GM19463 (cell line): ENCODE results near the gene CCDC134.

Experiments
- ATAC-seq: cut with Tn5 transposase; IDR thresholded peaks from one replicate; pipeline ENCODE4 v1.9.1; 2021; ENCODE audit warnings: mild to moderate bottlenecking, moderate library complexity; ENCODE audit not compliant: unreplicated experiment

The CCDC134 gene

GRCh38 chr22:41800348-41801146 lies at the start of gene CCDC134:
CCDC134 (plus strand) TSS chr22:41800679; CDS start chr22:41808891, 8,212 bp downstream.
- peak; percentile 95 for ATAC-seq

DNA sequence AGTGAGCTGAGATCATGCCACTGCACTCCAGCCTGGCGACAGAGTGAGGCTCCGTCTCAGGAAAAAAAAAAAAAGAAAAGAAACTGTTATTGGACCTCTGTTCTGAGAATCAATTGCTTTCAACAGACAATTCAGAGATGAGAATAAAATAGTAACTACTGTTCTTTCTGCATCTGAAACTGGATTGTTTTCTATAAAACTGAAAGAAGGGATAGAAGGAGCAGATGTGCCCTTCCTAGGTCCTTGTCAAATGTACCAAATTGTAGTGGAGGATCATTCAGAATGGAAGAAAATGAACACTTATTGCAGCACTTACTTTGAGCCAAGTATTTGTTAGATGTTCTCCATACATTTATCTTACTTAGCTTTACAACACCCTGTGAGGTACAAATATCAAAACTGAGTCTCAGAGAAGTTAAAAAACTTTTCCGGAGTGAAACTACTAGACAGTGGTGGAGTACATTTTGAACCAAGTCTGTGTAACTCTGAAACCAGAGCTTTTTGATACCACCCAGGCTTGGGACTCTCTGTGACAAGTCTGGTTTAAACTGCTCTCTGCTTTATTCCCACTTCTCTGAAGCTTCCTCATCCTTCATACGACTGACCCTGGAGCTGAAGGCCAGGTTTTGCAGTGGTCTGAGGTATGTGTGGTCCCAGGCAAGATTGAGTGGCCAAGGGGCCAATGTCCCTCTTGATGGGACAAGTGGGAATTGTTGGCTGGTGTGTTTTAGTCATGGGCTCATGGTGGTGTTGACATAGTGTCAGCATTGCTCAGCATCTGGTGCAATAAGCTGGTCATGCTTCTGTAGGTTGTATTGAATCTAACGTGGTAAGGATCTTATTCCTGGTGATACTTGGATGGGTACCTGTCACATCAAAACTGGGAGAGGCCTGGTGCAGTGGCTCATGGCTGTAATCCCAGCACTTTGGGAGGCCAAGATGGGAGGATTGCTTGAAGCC lies 48.2 kb upstream of the CCDC134 start:
- no peak for ATAC-seq

GRCh38 chr22:41753984-41754383 lies 46.5 kb upstream of the CCDC134 start:
- no peak for ATAC-seq

- no peak for ATAC-seq
Observed at GRCh38 chr22:41757502-41757901, 43.0 kb upstream of the CCDC134 start.

- no peak for ATAC-seq
Observed at GRCh38 chr22:41758231-41758630, 42.2 kb upstream of the CCDC134 start.

GRCh38 chr22:41762980-41763779 lies 37.3 kb upstream of the CCDC134 start:
- ATAC-seq, result no peak

GRCh38 chr22:41766476-41766875 lies 34.0 kb upstream of the CCDC134 start:
- ATAC-seq, result no peak

- no peak for ATAC-seq
Observed at GRCh38 chr22:41768430-41768829, 32.0 kb upstream of the CCDC134 start.

DNA sequence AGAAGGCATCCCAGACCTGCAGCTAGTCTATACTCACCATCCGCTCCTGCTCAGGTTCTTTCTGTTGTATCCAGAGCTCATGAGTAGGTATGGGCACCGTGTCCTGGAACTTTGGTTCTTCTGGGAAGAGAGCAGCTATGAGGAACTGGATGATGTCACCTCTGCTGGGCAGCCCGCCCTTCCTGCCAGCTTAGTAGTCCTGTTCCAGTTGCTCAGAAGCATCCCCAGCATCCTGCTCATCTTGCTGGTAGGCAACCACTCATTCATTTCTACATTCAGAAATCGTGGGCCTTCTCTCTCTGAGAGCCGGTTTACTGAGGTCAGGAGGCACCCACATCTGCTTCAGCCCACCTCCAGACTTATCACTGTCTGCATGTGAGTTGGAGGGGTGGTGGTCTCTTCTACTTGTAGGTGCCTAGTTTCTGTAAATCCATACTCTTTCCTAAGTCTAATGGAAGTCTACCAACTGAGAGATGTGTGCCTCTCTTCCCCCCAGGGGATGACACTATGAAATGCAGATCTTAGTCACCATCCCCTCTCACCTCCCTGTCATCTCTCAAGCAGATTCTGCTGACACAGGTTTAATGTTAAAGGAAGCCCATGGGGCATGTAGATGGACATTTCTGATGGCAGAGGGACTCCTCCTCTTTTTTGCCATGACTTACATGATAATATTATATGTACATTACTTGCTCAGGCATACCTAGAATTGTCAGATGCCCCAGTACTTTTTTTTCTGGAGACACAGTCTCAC lies 29.6 kb upstream of the CCDC134 start:
- no peak for ATAC-seq

DNA sequence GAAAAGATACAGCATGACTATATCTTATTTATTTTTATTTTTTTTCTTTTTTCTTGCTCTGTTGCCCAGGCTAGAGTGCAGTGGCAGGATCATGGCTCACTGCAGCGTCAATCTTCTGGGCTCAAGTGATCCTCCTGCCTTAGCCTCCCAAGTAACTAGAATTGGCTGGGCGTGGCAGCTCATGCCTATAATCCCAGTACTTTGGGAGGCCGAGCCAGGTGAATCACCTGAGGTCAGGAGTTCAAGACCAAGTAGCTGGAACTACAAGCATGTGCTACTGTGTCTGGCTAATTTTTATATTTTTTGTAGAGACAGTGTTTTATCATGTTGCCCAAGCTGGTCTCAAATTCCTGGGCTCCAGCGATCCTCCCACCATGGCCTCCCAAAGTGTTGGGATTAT lies 28.3 kb upstream of the CCDC134 start:
- ATAC-seq, result no peak

DNA sequence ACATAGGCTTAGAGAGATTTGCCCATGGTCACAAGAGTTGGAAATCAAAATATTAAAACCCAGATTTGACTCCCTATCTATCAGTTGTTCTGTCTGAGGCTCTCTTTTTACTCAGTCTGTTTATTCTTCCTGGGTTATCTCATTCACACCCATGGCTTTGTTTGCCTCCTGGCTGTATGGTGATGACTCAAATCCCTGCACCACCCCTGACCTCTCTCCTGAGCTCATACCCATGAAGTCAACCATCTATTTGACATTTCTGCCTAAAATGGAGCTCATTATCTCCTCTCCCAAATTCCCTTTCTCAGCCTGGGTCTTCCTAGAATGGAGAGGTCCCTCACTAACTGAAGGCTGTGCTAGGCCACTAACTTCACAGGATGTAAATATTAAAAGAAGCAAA lies 27.8 kb upstream of the CCDC134 start:
- ATAC-seq, result no peak

GRCh38 chr22:41775338-41775737 lies 25.1 kb upstream of the CCDC134 start:
- no peak for ATAC-seq

DNA sequence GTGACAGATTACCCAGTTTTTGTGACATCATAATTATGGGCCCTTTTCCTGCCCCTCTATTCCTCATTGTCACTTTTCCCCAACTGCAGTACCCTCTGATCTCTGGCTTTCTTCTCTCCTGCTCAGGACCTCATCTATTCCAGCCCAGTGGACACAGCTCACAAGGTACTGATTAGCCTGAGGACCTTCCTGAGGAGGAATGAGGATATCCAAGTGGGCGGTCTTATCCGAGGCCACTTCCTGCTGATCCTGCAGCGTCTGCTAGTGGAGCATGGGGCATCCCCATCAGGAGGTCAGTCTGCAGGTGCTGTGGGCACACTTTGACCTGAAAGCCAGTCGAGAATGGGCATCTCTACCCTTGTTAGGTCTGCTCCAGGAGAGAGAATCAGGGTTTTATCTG lies 24.5 kb upstream of the CCDC134 start:
- ATAC-seq, result no peak

DNA sequence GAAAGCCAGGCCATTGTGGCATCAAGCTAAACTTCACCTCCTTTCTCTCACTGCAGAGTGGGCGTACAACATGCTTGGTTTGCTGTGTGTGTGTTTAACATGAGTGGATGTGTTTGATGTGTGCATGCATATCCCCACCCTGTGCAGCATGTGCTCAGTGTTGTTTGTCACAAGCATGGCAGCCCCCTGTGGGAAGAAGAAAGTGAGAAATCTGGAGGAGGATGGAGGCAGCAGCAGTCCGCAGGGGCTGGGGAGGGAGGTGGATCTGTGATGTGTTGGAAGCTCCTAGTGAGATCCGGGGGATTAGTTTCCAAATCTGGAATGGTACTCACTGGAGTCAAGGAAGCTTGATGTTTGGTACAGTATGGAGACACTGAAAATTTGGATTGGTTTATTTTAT lies 24.1 kb upstream of the CCDC134 start:
- ATAC-seq, result no peak

DNA sequence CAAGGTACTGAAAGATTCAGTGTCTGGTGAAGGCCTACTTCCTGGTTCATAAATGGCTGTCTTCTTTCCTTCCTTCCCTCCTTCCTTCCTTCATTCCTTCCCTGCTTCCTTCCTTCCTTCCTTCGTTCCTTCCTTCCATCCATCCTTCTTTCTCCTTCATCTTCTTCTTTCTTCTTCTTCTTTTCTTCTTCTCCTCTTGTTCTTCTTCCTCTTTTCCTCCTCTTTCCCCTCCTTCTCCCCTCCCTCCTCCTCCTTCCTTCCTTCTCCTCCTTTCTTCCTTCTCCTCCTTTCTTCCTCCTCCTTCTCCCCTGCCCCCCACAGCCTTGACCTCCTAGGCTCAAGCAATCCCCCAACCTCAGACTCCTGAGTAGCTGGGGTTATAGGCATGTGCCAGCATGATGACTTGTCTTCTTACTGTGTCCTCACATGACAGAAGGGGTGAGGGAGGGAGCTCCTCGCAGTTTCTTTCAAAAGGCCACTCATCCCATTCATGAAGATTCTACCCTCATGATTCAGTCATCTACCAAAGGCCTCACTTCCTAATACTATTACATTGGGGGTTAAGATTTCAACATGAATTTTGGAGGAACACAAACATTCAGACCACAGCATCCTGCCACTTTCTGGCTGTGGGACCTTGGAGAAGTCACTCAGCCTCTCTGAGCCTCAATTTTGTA lies 22.6 kb upstream of the CCDC134 start:
- ATAC-seq, result no peak

DNA sequence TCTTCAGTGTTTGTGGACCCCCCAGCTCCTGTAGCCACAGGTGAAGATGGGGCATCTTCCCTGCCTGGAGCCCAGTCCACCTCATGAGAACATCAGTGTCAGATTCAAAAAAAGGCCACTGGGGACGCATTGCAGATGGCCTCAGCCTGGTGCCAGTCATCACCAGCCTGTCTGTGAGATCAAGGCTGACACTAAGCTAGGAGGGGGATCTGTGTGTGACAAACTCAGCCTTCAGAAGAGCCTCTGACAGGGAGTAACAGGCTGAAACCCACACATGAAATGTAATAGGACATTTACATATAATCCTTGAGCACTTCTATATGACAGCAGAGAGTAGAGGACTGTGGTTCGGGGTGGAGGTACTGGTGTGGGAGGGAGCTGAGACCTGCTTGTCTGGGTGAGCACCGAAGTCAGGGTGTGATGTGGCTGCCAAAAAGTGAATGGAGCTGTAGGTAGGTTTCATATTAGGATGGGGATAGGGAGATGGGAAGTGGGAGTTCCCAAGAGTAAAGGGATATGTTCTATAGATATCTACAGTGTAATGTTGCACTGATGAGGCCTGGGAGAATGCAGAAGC lies 20.5 kb upstream of the CCDC134 start:
- no peak for ATAC-seq

GRCh38 chr22:41780746-41781505 lies 19.6 kb upstream of the CCDC134 start:
- peak; percentile 91 for ATAC-seq

DNA sequence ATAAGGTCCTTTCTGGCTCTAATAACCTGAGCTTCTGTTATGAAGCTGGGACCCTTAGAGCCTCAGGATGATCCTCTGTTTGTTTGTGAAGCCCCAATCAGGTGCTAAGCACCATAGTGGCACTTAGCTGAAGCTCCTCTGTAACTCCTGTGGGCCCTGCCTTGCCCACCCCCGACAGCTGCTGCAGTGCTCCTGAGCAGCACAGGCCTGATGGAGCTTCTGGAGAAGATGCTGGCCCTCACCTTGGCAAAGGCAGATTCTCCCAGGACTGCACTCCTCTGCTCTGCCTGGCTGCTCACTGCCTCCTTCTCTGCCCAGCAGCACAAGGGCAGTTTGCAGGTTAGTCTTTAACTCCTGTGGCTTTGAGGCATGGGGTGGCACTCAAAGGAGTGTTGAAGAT lies 19.0 kb upstream of the CCDC134 start:
- ATAC-seq, result no peak

DNA sequence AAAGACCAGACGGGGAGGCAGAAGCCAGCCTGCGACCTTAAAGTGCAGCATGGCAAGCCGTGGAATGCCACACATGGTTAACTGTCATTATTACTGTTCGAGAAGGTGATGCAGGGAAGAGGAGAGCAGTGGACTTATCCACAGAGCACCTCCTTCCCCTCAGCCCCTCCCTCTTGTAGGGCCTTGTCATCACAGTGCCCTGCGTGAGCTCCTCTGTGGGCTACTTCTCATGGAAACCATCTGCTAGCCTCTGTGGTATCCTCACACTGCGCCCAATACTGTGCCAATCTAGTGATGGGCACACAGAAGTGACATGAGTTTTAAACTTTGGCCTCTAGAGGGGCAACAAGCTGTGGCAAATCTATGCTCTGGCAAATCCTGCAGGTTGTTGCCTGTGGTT lies 18.2 kb upstream of the CCDC134 start:
- ATAC-seq, result no peak
